Measurements from ENCODE around the gene H1-8. TPM values are rescaled to one million over a fixed set of nuclear protein-coding genes. Genes with fewer than 3 reads are reported as not detected.
A peak's percentile ranks its signal among the peaks of the same experiment; 100 is the strongest.

Gene H1-8
- total and polyA plus RNA-seq, 4 experiments from 2014 or later, result not detected

- intact Hi-C loops (cut with micrococcal nuclease), result loop anchor here (10.0 kb wide), 1 partner anchor 51 kb away; the partner anchor contains the start of gene PLXND1
- H3K9me3 ChIP-seq (ENCODE audit: control insufficient read depth in 1 of 2, low read length in 2 of 2), result no peaks in the 10 kb centered on the region
- ChIA-PET CTCF (ENCODE audit: partially characterized antibody) (interaction anchor here (1.5 to 1.6 kb wide), 2 partner anchors 63 to 115 kb away, joined by 3 to 5 read pairs; no protein-coding TSS in a partner anchor), POLR2A (ENCODE audit: partially characterized antibody) (interaction anchor here (1.1 to 2.6 kb wide), 5 partner anchors 23 to 708 kb away, joined by 3 to 12 read pairs (median 4); no protein-coding TSS in a partner anchor)
- peak overlapping the region in 2 of 7 donors; percentile 5 to 76 for H3K27ac Mint-ChIP-seq
- peak overlapping the region in 6 of 8 donors; percentile 0 to 57 (median 28) for H3K4me3 Mint-ChIP-seq
- no peak overlapping the region for H3K4me3 ChIP-seq (ENCODE audit: low read length in 2 of 2)
- no peaks in the 10 kb centered on the region for H3K36me3 ChIP-seq (ENCODE audit: insufficient read depth, low read length)
- H3K27ac ChIP-seq (ENCODE audit: low read depth, low read length), result no peak overlapping the region
- H3K4me1 ChIP-seq (ENCODE audit: insufficient read depth, low read length), result peaks cover 8% of the 10 kb centered on the region
- DNase-seq, result no peak
- H3K4me1 Mint-ChIP-seq, result peaks cover 4 to 24% (median 19%) of the 10 kb centered on the region in 4 donors
- no peaks in the 10 kb centered on the region for H3K27me3 Mint-ChIP-seq
- H3K27me3 ChIP-seq (ENCODE audit: insufficient read depth, low read length), result no peaks in the 10 kb centered on the region
- no peaks in the 10 kb centered on the region for H3K36me3 Mint-ChIP-seq
- H3K9me3 Mint-ChIP-seq, result no peaks in the 10 kb centered on the region
Observed at GRCh38 chr3:129553719-129554118, 10.7 kb downstream of the H1-8 start.

- H3K4me3 ChIP-seq (ENCODE audit: low read length in 2 of 2), result no peak overlapping the region
- peaks cover 8% of the 10 kb centered on the region for H3K4me1 ChIP-seq (ENCODE audit: insufficient read depth, low read length)
- peak overlapping the region in 2 of 8 donors; percentile 0 to 19 for H3K4me3 Mint-ChIP-seq
- POLR2A ChIA-PET (ENCODE audit: partially characterized antibody), result interaction anchor here (1.0 to 2.6 kb wide), 3 partner anchors 22 to 51 kb away, joined by 3 to 12 read pairs (median 7); no protein-coding TSS in a partner anchor
- H3K36me3 ChIP-seq (ENCODE audit: insufficient read depth, low read length), result no peaks in the 10 kb centered on the region
- H3K27ac ChIP-seq (ENCODE audit: low read depth, low read length), result no peak overlapping the region
- no peaks in the 10 kb centered on the region for H3K27me3 ChIP-seq (ENCODE audit: insufficient read depth, low read length)
- no peaks in the 10 kb centered on the region for H3K36me3 Mint-ChIP-seq
- DNase-seq, result no peak
- intact Hi-C loops (cut with micrococcal nuclease), result loop anchor here (10.0 kb wide), 1 partner anchor 50 kb away; the partner anchor contains the start of gene PLXND1
- no peaks in the 10 kb centered on the region for H3K27me3 Mint-ChIP-seq
- CTCF ChIA-PET (ENCODE audit: partially characterized antibody), result interaction anchor here (1.5 to 1.6 kb wide), 2 partner anchors 64 to 115 kb away, joined by 3 to 5 read pairs; no protein-coding TSS in a partner anchor
- H3K9me3 Mint-ChIP-seq, result no peaks in the 10 kb centered on the region
- peaks cover 4 to 24% (median 19%) of the 10 kb centered on the region in 4 donors for H3K4me1 Mint-ChIP-seq
- peak overlapping the region in 4 of 7 donors; percentile 58 to 77 (median 72) for H3K27ac Mint-ChIP-seq
- no peaks in the 10 kb centered on the region for H3K9me3 ChIP-seq (ENCODE audit: control insufficient read depth in 1 of 2, low read length in 2 of 2)
Observed at GRCh38 chr3:129554356-129555152, 11.6 kb downstream of the H1-8 start.

GRCh38 chr3:129555153-129555550 lies 12.2 kb downstream of the H1-8 start:
- H3K4me3 Mint-ChIP-seq, result no peak overlapping the region

GRCh38 chr3:129555616-129556357 lies 12.8 kb downstream of the H1-8 start:
- intact Hi-C loops (cut with micrococcal nuclease), result loop anchor here (10.0 kb wide), 1 partner anchor 49 kb away; the partner anchor contains the start of gene PLXND1
- CTCF ChIA-PET (ENCODE audit: partially characterized antibody), result no interaction called here
- Mint-ChIP-seq H3K27me3 (peaks cover 0 to 1% of the 10 kb centered on the region in 2 donors), H3K27ac (no peak overlapping the region), H3K4me1 (peaks cover 6 to 28% (median 20%) of the 10 kb centered on the region in 4 donors), H3K36me3 (peaks cover 0 to 3% of the 10 kb centered on the region in 2 donors), H3K4me3 (no peak overlapping the region), H3K9me3 (no peaks in the 10 kb centered on the region)
- POLR2A ChIA-PET (ENCODE audit: partially characterized antibody), result interaction anchor here (2.1 to 2.6 kb wide), 2 partner anchors 21 to 49 kb away, joined by 7 to 12 read pairs; no protein-coding TSS in a partner anchor
- DNase-seq, result no peak
- no peaks in the 10 kb centered on the region for H3K9me3 ChIP-seq (ENCODE audit: control insufficient read depth in 1 of 2, low read length in 2 of 2)
- H3K27me3 ChIP-seq (ENCODE audit: insufficient read depth, low read length), result no peaks in the 10 kb centered on the region
- H3K4me3 ChIP-seq (ENCODE audit: low read length in 2 of 2), result no peak overlapping the region
- H3K4me1 ChIP-seq (ENCODE audit: insufficient read depth, low read length), result peaks cover 8% of the 10 kb centered on the region
- H3K36me3 ChIP-seq (ENCODE audit: insufficient read depth, low read length), result no peaks in the 10 kb centered on the region
- H3K27ac ChIP-seq (ENCODE audit: low read depth, low read length), result no peak overlapping the region

More at GRCh38 chr3:129555153-129555550, 12.2 kb downstream of the H1-8 start:
- Histone ChIP-seq H3K27me3 (ENCODE audit: insufficient read depth, low read length) (no peaks in the 10 kb centered on the region), H3K27ac (ENCODE audit: low read depth, low read length) (no peak overlapping the region), H3K4me1 (ENCODE audit: insufficient read depth, low read length) (peaks cover 8% of the 10 kb centered on the region), H3K9me3 (ENCODE audit: control insufficient read depth in 1 of 2, low read length in 2 of 2) (no peaks in the 10 kb centered on the region), H3K4me3 (ENCODE audit: low read length in 2 of 2) (no peak overlapping the region), H3K36me3 (ENCODE audit: insufficient read depth, low read length) (no peaks in the 10 kb centered on the region)
- Mint-ChIP-seq H3K27me3 (no peaks in the 10 kb centered on the region), H3K4me1 (peaks cover 4 to 24% (median 19%) of the 10 kb centered on the region in 4 donors), H3K9me3 (no peaks in the 10 kb centered on the region), H3K36me3 (no peaks in the 10 kb centered on the region), H3K27ac (peak overlapping the region in 1 of 7 donors; percentile 72)
- POLR2A ChIA-PET (ENCODE audit: partially characterized antibody), result interaction anchor here (1.0 to 2.6 kb wide), 3 partner anchors 22 to 50 kb away, joined by 3 to 12 read pairs (median 7); no protein-coding TSS in a partner anchor
- no peak for DNase-seq
- CTCF ChIA-PET (ENCODE audit: partially characterized antibody), result interaction anchor here (1.5 to 1.6 kb wide), 2 partner anchors 65 to 116 kb away, joined by 3 to 5 read pairs; no protein-coding TSS in a partner anchor
- intact Hi-C loops (cut with micrococcal nuclease), result loop anchor here (10.0 kb wide), 1 partner anchor 50 kb away; the partner anchor contains the start of gene PLXND1

GRCh38 chr3:129556358-129556695 lies 13.4 kb downstream of the H1-8 start:
- DNase-seq, result no peak
- Histone ChIP-seq H3K36me3 (ENCODE audit: insufficient read depth, low read length) (no peaks in the 10 kb centered on the region), H3K4me3 (ENCODE audit: low read length in 2 of 2) (no peak overlapping the region), H3K27me3 (ENCODE audit: insufficient read depth, low read length) (no peaks in the 10 kb centered on the region), H3K27ac (ENCODE audit: low read depth, low read length) (no peak overlapping the region), H3K4me1 (ENCODE audit: insufficient read depth, low read length) (peaks cover 8% of the 10 kb centered on the region), H3K9me3 (ENCODE audit: control insufficient read depth in 1 of 2, low read length in 2 of 2) (no peaks in the 10 kb centered on the region)
- no peak overlapping the region for H3K4me3 Mint-ChIP-seq
- H3K9me3 Mint-ChIP-seq, result no peaks in the 10 kb centered on the region
- H3K27me3 Mint-ChIP-seq, result peaks cover 0 to 1% of the 10 kb centered on the region in 2 donors
- ChIA-PET CTCF (ENCODE audit: partially characterized antibody) (no interaction called here), POLR2A (ENCODE audit: partially characterized antibody) (no interaction called here)
- peaks cover 6 to 29% (median 20%) of the 10 kb centered on the region in 4 donors for H3K4me1 Mint-ChIP-seq
- H3K36me3 Mint-ChIP-seq, result peaks cover 0 to 5% of the 10 kb centered on the region in 2 donors
- H3K27ac Mint-ChIP-seq, result no peak overlapping the region
- intact Hi-C loops (cut with micrococcal nuclease), result loop anchor here (10.0 kb wide), 1 partner anchor 48 kb away; the partner anchor contains the start of gene PLXND1

GRCh38 chr3:129556890-129557547 lies 14.0 kb downstream of the H1-8 start:
- CTCF ChIA-PET (ENCODE audit: partially characterized antibody), result interaction anchor here (1.3 kb wide), 1 partner anchor 67 kb away, joined by 5 read pairs; no protein-coding TSS in a partner anchor
- Mint-ChIP-seq H3K4me1 (peaks cover 6 to 29% (median 20%) of the 10 kb centered on the region in 4 donors), H3K36me3 (peaks cover 0 to 5% of the 10 kb centered on the region in 2 donors), H3K27me3 (peaks cover 0 to 1% of the 10 kb centered on the region in 2 donors), H3K4me3 (no peak overlapping the region), H3K9me3 (no peaks in the 10 kb centered on the region), H3K27ac (peak overlapping the region in 1 of 7 donors; percentile 50)
- H3K9me3 ChIP-seq (ENCODE audit: control insufficient read depth in 1 of 2, low read length in 2 of 2), result no peaks in the 10 kb centered on the region
- POLR2A ChIA-PET (ENCODE audit: partially characterized antibody), result interaction anchor here (2.8 kb wide), 1 partner anchor 20 kb away, joined by 16 read pairs; no protein-coding TSS in a partner anchor
- H3K27ac ChIP-seq (ENCODE audit: low read depth, low read length), result no peak overlapping the region
- H3K27me3 ChIP-seq (ENCODE audit: insufficient read depth, low read length), result no peaks in the 10 kb centered on the region
- DNase-seq, result no peak
- H3K4me3 ChIP-seq (ENCODE audit: low read length in 2 of 2), result no peak overlapping the region
- H3K4me1 ChIP-seq (ENCODE audit: insufficient read depth, low read length), result peaks cover 8% of the 10 kb centered on the region
- H3K36me3 ChIP-seq (ENCODE audit: insufficient read depth, low read length), result no peaks in the 10 kb centered on the region
- intact Hi-C loops (cut with micrococcal nuclease), result loop anchor here (10.0 kb wide), 1 partner anchor 48 kb away; the partner anchor contains the start of gene PLXND1
